Measurements from ENCODE around the gene PDZK1IP1.
"Not testable (repeated sequence)": the region's sequence is repeated elsewhere in the genome, so short reads cannot be mapped to it uniquely, and the experiment has no call there.

PDZK1IP1 gene

GRCh38 chr1:47156457-47156856, 33.4 kb downstream of the PDZK1IP1 start:
- H3K36me3 ChIP-seq (ENCODE audit: insufficient read depth, low read length); H3K27ac ChIP-seq (ENCODE audit: low read depth, low read length); H2AFZ ChIP-seq (ENCODE audit: low read length, unreplicated experiment); H3K79me2 ChIP-seq (ENCODE audit: control insufficient read depth, insufficient read depth, low read length, unreplicated experiment); H3K4me1 ChIP-seq (ENCODE audit: control insufficient read depth, insufficient read depth, low read length, unreplicated experiment); H3K4me3 ChIP-seq (ENCODE audit: low read depth, low read length): not testable (repeated sequence)
- H3K27me3 ChIP-seq (ENCODE audit: insufficient read depth, low read length), result peaks cover 12% of the 10 kb centered on the region; the same call in 1 of the 2 replicates

GRCh38 chr1:47149162-47149561, 40.7 kb downstream of the PDZK1IP1 start:
- H3K27ac ChIP-seq (ENCODE audit: low read depth, low read length); H3K4me1 ChIP-seq (ENCODE audit: control insufficient read depth, insufficient read depth, low read length, unreplicated experiment); H3K27me3 ChIP-seq (ENCODE audit: insufficient read depth, low read length): not testable (repeated sequence)

GRCh38 chr1:47147047-47147785, 42.6 kb downstream of the PDZK1IP1 start:
- no peak overlapping the region for H3K4me3 ChIP-seq (ENCODE audit: low read depth, low read length)
- no peak overlapping the region for H3K27ac ChIP-seq (ENCODE audit: low read depth, low read length)

More at GRCh38 chr1:47149162-47149561, 40.7 kb downstream of the PDZK1IP1 start:
- H3K79me2 ChIP-seq (ENCODE audit: control insufficient read depth, insufficient read depth, low read length, unreplicated experiment); H2AFZ ChIP-seq (ENCODE audit: low read length, unreplicated experiment); H3K36me3 ChIP-seq (ENCODE audit: insufficient read depth, low read length); H3K4me3 ChIP-seq (ENCODE audit: low read depth, low read length): not testable (repeated sequence)

GRCh38 chr1:47146495-47146894, 43.3 kb downstream of the PDZK1IP1 start:
- not testable (repeated sequence) for H3K79me2 ChIP-seq (ENCODE audit: control insufficient read depth, insufficient read depth, low read length, unreplicated experiment); H3K4me3 ChIP-seq (ENCODE audit: low read depth, low read length); H3K36me3 ChIP-seq (ENCODE audit: insufficient read depth, low read length); H3K27ac ChIP-seq (ENCODE audit: low read depth, low read length); H3K27me3 ChIP-seq (ENCODE audit: insufficient read depth, low read length); H2AFZ ChIP-seq (ENCODE audit: low read length, unreplicated experiment); H3K4me1 ChIP-seq (ENCODE audit: control insufficient read depth, insufficient read depth, low read length, unreplicated experiment)

More at GRCh38 chr1:47147047-47147785, 42.6 kb downstream of the PDZK1IP1 start:
- H2AFZ ChIP-seq (ENCODE audit: low read length, unreplicated experiment), result no peak overlapping the region
- peaks cover 5% of the 10 kb centered on the region; the same call in 1 of the 2 replicates for H3K27me3 ChIP-seq (ENCODE audit: insufficient read depth, low read length)
- H3K79me2 ChIP-seq (ENCODE audit: control insufficient read depth, insufficient read depth, low read length, unreplicated experiment), result no peaks in the 10 kb centered on the region
- no peaks in the 10 kb centered on the region for H3K36me3 ChIP-seq (ENCODE audit: insufficient read depth, low read length)
- no peaks in the 10 kb centered on the region for H3K4me1 ChIP-seq (ENCODE audit: control insufficient read depth, insufficient read depth, low read length, unreplicated experiment)

- H3K27me3 ChIP-seq (ENCODE audit: insufficient read depth, low read length); H3K27ac ChIP-seq (ENCODE audit: low read depth, low read length); H3K36me3 ChIP-seq (ENCODE audit: insufficient read depth, low read length); H3K4me1 ChIP-seq (ENCODE audit: control insufficient read depth, insufficient read depth, low read length, unreplicated experiment); H3K4me3 ChIP-seq (ENCODE audit: low read depth, low read length); H2AFZ ChIP-seq (ENCODE audit: low read length, unreplicated experiment); H3K79me2 ChIP-seq (ENCODE audit: control insufficient read depth, insufficient read depth, low read length, unreplicated experiment): not testable (repeated sequence)
Measured at GRCh38 chr1:47143654-47144053, 46.2 kb downstream of the PDZK1IP1 start.

GRCh38 chr1:47140358-47140757, 49.5 kb downstream of the PDZK1IP1 start:
- H3K27me3 ChIP-seq (ENCODE audit: insufficient read depth, low read length); H3K79me2 ChIP-seq (ENCODE audit: control insufficient read depth, insufficient read depth, low read length, unreplicated experiment); H3K4me1 ChIP-seq (ENCODE audit: control insufficient read depth, insufficient read depth, low read length, unreplicated experiment); H3K4me3 ChIP-seq (ENCODE audit: low read depth, low read length); H3K36me3 ChIP-seq (ENCODE audit: insufficient read depth, low read length); H3K27ac ChIP-seq (ENCODE audit: low read depth, low read length); H2AFZ ChIP-seq (ENCODE audit: low read length, unreplicated experiment): not testable (repeated sequence)

- H2AFZ ChIP-seq (ENCODE audit: low read length, unreplicated experiment), result no peak overlapping the region
- H3K36me3 ChIP-seq (ENCODE audit: insufficient read depth, low read length), result no peaks in the 10 kb centered on the region
- H3K27me3 ChIP-seq (ENCODE audit: insufficient read depth, low read length), result no peaks in the 10 kb centered on the region
- no peaks in the 10 kb centered on the region for H3K4me1 ChIP-seq (ENCODE audit: control insufficient read depth, insufficient read depth, low read length, unreplicated experiment)
- H3K4me3 ChIP-seq (ENCODE audit: low read depth, low read length), result no peak overlapping the region
- H3K27ac ChIP-seq (ENCODE audit: low read depth, low read length), result no peak overlapping the region
- no peaks in the 10 kb centered on the region for H3K79me2 ChIP-seq (ENCODE audit: control insufficient read depth, insufficient read depth, low read length, unreplicated experiment)
Measured at GRCh38 chr1:47137925-47138615, 51.8 kb downstream of the PDZK1IP1 start.

- no peaks in the 10 kb centered on the region for H3K79me2 ChIP-seq (ENCODE audit: control insufficient read depth, insufficient read depth, low read length, unreplicated experiment)
- H2AFZ ChIP-seq (ENCODE audit: low read length, unreplicated experiment), result no peak within 1 kb of the TSS
- H3K36me3 ChIP-seq (ENCODE audit: insufficient read depth, low read length), result no peaks in the 10 kb centered on the region
- no peak within 1 kb of the TSS for H3K4me3 ChIP-seq (ENCODE audit: low read depth, low read length)
- H3K4me1 ChIP-seq (ENCODE audit: control insufficient read depth, insufficient read depth, low read length, unreplicated experiment), result no peaks in the 10 kb centered on the region
- no peak within 1 kb of the TSS for H3K27ac ChIP-seq (ENCODE audit: low read depth, low read length)
- no peaks in the 10 kb centered on the region for H3K27me3 ChIP-seq (ENCODE audit: insufficient read depth, low read length)
Measured at GRCh38 chr1:47137198-47137597, 52.6 kb downstream of the PDZK1IP1 start, which contains the start of gene CYP4A22. Gene CYP4A22 (plus strand): TSS chr1:47137441. CDS start chr1:47137486, 45 bp downstream.
